ENCODE data around the gene MEGF11. TPM values are rescaled to one million over a fixed set of nuclear protein-coding genes. Genes with fewer than 3 reads are reported as not detected.

Gene MEGF11
- total and polyA plus RNA-seq, 9 donors: 0.04 to 11.4 (median 0.40) TPM; not detected in 2

DNA sequence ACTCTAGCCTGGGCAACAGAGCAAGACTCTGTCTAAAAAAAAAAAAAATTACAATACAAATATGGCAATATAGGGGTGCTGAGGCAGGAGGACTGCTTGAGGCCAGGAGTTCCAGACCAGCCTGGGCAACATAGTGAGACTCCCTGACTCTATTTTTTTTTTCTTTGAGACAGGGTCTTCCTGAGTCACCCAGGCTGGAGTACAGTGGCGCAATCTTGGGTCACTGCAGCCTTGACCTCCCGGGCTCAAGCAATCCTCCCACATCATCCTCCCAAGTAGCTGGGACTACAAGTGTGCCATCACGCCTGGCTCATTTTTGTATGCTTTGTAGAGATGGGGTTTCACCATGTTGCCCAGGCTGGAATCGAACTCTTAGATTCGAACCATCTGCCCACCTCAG is 401.6 kb downstream of the MEGF11 start:
- no peak overlapping the region for H3K27ac ChIP-seq
- H3K4me3 ChIP-seq: no peak overlapping the region
- intact Hi-C loops (cut with DNase I): no loop called here
- no peaks in the 10 kb centered on the region for H3K36me3 ChIP-seq
- H3K27me3 ChIP-seq: no peaks in the 10 kb centered on the region
- TF ChIP-seq POLR2A (IDR thresholded peaks at IDR 0.05): no peak
- TF ChIP-seq EP300 (IDR thresholded peaks at IDR 0.05): no peak
- TF ChIP-seq, protein P1, sequence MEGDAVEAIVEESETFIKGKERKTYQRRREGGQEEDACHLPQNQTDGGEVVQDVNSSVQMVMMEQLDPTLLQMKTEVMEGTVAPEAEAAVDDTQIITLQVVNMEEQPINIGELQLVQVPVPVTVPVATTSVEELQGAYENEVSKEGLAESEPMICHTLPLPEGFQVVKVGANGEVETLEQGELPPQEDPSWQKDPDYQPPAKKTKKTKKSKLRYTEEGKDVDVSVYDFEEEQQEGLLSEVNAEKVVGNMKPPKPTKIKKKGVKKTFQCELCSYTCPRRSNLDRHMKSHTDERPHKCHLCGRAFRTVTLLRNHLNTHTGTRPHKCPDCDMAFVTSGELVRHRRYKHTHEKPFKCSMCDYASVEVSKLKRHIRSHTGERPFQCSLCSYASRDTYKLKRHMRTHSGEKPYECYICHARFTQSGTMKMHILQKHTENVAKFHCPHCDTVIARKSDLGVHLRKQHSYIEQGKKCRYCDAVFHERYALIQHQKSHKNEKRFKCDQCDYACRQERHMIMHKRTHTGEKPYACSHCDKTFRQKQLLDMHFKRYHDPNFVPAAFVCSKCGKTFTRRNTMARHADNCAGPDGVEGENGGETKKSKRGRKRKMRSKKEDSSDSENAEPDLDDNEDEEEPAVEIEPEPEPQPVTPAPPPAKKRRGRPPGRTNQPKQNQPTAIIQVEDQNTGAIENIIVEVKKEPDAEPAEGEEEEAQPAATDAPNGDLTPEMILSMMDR (IDR thresholded peaks at IDR 0.05): no peak
- peaks cover 1% of the 10 kb centered on the region for H3K4me1 ChIP-seq (ENCODE audit: insufficient read depth)
- no peaks in the 10 kb centered on the region for H3K9me3 ChIP-seq
- WGBS, 3 donors: 82 to 85% (median 84%) methylated on average over 5 of the region's 5 CpGs
- no peak for DNase-seq

DNA sequence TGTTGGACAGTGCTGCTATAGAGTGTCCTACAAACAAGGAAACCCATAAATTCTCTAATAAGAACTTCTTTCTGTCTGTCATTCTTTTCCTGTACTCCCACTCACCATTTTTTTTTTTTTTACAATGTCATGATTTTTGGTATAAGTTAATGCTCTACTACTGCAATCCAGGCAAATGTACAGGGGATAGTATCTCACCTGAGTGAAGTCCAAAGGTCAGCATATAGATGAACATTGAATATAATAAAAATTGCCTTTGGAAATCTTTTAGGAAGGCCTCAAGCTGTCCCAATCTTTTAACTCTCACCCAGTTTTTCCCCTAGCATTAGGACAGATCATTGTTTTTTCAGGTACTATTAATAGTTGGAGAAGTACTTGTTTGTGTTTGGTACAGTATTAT is 405.6 kb downstream of the MEGF11 start:
- H3K4me3 ChIP-seq: no peak overlapping the region
- H3K36me3 ChIP-seq: no peaks in the 10 kb centered on the region
- H3K27ac ChIP-seq: no peak overlapping the region
- TF ChIP-seq POLR2A (IDR thresholded peaks at IDR 0.05) (no peak), EP300 (IDR thresholded peaks at IDR 0.05) (no peak)
- TF ChIP-seq, protein P1 (IDR thresholded peaks at IDR 0.05): no peak
- intact Hi-C loops (cut with DNase I): loop anchor here in 1 of 4 donors (10.0 kb wide), 1 partner anchor 1427 kb away; no protein-coding TSS in a partner anchor
- no peak for DNase-seq
- H3K9me3 ChIP-seq: no peaks in the 10 kb centered on the region
- peaks cover 1% of the 10 kb centered on the region for H3K4me1 ChIP-seq (ENCODE audit: insufficient read depth)
- H3K27me3 ChIP-seq: no peaks in the 10 kb centered on the region

DNA sequence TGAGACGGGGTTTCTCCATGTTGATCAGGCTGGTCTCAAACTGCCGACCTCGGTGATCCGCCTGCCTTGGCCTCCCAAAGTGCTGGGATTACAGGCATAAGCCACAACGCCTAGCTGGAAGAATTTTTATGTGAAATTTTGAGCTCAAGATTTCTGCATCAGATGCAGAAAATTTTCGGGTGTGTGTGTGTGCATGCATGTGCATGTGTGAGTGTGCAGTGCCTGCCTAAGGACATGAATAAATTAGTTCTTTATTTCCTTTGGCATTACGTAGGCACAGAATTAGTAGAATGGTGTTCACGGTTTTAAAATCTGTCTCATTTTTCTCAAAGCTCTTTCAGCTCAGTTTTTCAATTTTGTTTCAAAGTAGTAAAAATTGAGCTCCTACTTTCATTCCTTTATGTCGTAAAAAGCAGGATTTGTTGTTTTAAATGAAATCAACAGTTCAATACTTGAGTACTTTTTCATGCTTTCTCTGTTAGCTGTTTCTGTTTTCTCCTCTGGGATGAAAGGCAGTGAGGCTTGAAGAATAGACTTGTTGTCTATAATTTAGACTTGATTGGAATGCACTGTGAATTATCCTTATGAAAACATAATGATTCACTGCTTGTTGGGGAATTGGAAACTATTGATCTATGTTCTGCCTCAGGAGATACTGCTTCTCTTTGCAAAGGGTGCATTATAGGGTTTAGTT is 407.6 kb downstream of the MEGF11 start:
- no peak for DNase-seq
- no peak for TF ChIP-seq POLR2A (IDR thresholded peaks at IDR 0.05)
- TF ChIP-seq, protein P1 (IDR thresholded peaks at IDR 0.05): no peak
- no peak for TF ChIP-seq EP300 (IDR thresholded peaks at IDR 0.05)
- 74 to 78% (median 78%) methylated on average over 9 of the region's 9 CpGs for WGBS, 3 donors
- H3K4me3 ChIP-seq: no peak overlapping the region
- intact Hi-C loops (cut with DNase I): loop anchor here in 1 of 4 donors (10.0 kb wide), 1 partner anchor 1429 kb away; no protein-coding TSS in a partner anchor
- no peak overlapping the region for H3K27ac ChIP-seq
- H3K9me3 ChIP-seq: no peaks in the 10 kb centered on the region
- no peaks in the 10 kb centered on the region for H3K36me3 ChIP-seq
- no peaks in the 10 kb centered on the region for H3K4me1 ChIP-seq (ENCODE audit: insufficient read depth)
- no peaks in the 10 kb centered on the region for H3K27me3 ChIP-seq

Small RNAs within 50 kb of the gene (microRNA-seq; reads per million reads assigned to microRNA genes)
- 0 reads per million in 3 donors for gene MIR4311

Small RNAs within 50 kb of the gene (small RNA-seq; reads per million reads assigned to genes)
- gene MIR4311: not detected

Other genes with a start within 250 kb of the MEGF11 start
- 10 to 100 TPM; 23.4 to 39.6 (median 31.9) TPM for gene DIS3L, start 39.8 kb upstream of the MEGF11 start, total RNA-seq
- gene DIS3L, start 39.8 kb upstream of the MEGF11 start, polyA plus RNA-seq: 10 to 100 TPM; 19.6 to 54.6 TPM
- gene TIPIN, start 102.9 kb upstream of the MEGF11 start, total RNA-seq: 10 to 100 TPM in 1 of 7 donors, 1 to 10 TPM in 6; 5.5 to 12.6 (median 8.3) TPM
- 1 to 10 TPM; 4.5 to 7.6 TPM for gene TIPIN, start 102.9 kb upstream of the MEGF11 start, polyA plus RNA-seq
- gene MAP2K1, start 133.2 kb upstream of the MEGF11 start, total RNA-seq: 10 to 100 TPM; 21.6 to 44.8 (median 35.6) TPM
- gene MAP2K1, start 133.2 kb upstream of the MEGF11 start, polyA plus RNA-seq: 10 to 100 TPM; 24.3 to 32.8 TPM
- gene SNAPC5, start 244.0 kb upstream of the MEGF11 start, total RNA-seq: 10 to 100 TPM; 14.6 to 33.4 (median 28.2) TPM
- gene SNAPC5, start 244.0 kb upstream of the MEGF11 start, polyA plus RNA-seq: 10 to 100 TPM; 21.2 to 33.2 TPM